GM12875 (cell line): ENCODE results near the gene IL37.

Experiments
- H3K4me3 ChIP-seq: one replicate; pipeline ENCODE4 v1.5.1; 2011; ENCODE audit warnings: low read depth, low read length, control low read depth
- TF ChIP-seq, protein P1 (sequence below): IDR thresholded peaks from 2 replicates; pipeline ENCODE4 v1.5.1; 2011; ENCODE audit warnings: low read depth, mild to moderate bottlenecking, control low read depth, inconsistent platforms, low read length, moderate library complexity, borderline replicate concordance; ENCODE audit not compliant: insufficient read depth

Gene IL37, protein sequence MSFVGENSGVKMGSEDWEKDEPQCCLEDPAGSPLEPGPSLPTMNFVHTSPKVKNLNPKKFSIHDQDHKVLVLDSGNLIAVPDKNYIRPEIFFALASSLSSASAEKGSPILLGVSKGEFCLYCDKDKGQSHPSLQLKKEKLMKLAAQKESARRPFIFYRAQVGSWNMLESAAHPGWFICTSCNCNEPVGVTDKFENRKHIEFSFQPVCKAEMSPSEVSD

DNA sequence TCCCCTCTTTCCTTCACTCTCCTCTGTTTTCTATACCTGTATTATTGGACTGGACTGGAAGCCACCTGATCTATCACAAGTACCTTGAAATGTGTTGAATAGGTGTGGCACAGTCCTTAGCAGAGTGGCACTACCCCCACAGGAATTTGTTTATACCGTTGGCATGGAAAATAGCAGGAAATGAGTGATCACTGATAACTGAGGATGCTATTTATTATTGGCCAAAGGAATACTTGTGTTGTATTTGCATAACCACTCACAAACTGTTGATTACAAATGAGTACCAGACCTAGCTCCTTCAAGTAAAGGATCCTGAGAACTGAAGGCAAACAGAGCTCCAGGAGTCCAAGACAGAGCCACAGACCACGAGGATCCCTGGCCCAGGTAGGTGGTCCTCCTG lies at the start of gene IL37:
TSS of gene IL37 (plus strand) at position 301 of the 400 bp plus-strand sequence. CDS start 1,848 bp downstream, outside the sequence.
- H3K4me3 ChIP-seq, result no peak within 1 kb of the TSS
- TF ChIP-seq, protein P1, sequence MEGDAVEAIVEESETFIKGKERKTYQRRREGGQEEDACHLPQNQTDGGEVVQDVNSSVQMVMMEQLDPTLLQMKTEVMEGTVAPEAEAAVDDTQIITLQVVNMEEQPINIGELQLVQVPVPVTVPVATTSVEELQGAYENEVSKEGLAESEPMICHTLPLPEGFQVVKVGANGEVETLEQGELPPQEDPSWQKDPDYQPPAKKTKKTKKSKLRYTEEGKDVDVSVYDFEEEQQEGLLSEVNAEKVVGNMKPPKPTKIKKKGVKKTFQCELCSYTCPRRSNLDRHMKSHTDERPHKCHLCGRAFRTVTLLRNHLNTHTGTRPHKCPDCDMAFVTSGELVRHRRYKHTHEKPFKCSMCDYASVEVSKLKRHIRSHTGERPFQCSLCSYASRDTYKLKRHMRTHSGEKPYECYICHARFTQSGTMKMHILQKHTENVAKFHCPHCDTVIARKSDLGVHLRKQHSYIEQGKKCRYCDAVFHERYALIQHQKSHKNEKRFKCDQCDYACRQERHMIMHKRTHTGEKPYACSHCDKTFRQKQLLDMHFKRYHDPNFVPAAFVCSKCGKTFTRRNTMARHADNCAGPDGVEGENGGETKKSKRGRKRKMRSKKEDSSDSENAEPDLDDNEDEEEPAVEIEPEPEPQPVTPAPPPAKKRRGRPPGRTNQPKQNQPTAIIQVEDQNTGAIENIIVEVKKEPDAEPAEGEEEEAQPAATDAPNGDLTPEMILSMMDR, result no peak

DNA sequence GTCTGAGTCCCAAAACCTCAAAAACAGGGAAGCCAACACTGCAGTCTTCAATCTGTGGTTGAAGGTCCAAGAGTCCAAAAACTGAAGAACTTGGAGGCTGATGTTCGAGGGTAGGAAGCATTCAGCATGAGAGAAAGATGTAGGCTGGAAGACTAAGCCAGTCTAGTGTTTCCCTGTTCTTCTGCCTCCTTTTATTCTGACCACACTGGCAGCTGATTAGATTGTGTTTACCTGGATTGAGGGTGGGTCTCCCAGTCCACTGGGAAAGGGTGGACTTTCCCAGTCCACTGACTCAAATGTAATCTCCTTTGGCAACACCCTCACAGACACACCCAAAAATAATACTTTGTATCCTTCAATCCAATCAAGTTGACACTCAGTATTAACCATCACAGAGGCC lies 46.9 kb upstream of the IL37 start:
- no peak overlapping the region for H3K4me3 ChIP-seq
- TF ChIP-seq, protein P1, result no peak

DNA sequence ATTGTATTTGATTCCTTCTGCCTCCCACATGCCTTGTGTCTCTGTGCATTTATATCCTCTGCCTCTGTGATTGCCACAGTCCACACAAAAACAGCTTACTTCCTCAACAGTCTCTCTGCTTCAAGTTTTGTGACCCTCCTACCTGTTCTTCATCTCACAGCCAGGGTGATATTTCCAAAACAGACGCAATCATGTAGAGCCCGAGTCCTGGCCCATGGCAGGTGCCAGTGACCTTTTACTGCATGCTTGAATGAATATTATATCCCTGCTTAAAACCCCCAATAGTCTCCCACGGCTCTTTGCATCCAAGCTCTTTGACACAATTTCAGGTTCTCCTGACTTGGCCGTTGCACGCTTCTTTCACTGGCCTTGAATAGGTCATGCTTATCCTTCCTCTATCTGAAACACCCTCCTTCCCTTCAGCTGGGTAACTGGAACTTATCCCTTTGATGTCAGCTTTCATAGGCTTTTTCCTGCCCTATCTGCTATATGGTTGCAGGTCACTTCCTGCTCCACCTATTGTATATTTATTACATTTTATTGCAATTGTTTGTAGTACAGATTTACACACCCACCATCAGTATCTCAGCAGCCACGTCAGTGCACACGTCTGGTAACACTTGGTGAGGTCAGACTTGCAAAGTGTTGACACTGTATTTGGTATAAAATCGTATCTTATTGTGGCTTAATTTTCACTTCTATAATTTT lies 44.7 kb upstream of the IL37 start:
- no peak overlapping the region for H3K4me3 ChIP-seq
- TF ChIP-seq, protein P1, result no peak

DNA sequence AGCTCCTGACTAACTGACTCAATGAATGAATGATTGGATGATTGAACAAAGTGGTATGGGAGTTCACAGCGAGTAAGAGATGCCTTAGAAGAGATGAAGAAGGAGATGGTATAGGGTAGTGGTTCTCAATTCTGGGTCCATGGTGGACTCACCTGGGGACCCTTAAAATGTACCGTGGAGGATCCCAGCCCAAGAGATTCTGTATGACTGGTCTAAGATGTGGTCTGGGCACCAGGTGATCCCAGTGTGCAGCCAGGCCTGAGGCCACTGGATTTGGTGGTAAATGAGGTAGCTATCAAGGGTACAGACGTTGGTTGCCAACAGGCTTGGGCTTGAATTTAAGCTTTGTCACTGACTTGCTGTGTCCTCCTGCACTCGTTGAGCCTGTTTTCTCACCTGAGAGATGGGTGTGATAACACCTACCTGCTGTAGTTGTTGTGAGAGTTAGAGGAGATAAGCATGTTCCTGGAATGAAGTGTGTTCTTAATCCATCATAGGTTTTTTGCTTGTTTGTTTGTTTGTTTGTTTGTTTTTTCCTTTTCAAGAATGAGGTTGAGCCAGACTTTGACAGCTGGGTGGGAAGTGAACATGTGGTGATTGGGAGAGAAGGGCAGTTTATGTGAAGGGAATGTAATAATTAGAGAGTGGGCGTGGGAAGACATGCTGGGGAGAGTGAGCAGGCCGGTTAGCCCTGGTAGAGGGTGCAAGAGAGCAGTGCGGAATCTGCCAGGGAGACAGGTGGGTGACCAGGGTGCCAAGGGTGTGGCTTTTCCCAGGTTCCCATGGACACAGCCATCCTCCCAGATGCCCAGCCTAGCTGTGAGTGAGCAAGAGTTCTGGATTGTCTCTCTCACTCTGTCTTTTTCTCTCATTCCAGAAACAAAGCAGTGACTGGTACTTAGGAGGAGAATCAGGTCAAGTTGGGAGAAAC lies 43.0 kb upstream of the IL37 start:
- TF ChIP-seq, protein P1, result no peak
- no peak overlapping the region for H3K4me3 ChIP-seq

DNA sequence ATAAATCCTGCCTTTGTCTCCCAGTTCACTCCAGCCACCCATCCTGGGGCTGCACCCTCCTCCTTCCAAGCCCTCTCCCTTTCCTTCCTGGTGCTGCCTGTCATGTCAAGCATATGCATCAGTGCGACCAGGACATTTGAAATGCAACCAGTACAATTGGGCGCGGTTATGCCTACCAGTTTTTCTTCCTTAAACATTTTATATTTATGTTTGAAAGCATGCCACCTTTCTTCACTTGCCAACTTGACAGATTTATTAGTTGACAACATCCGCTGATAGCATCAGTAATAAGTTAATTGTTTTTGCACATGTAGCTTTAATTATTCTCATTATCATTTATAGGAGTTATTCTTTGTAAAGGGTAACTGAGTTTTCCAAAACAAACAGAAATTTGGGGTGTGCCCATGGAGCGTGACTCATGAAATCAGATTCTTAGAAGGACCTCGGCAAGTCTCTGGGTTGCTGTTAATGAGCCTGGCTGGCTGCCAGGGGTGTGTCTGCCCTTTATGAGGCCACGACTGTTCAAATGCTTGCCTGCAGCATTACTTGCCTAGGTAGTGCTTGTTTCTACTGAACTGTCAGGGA lies 41.6 kb upstream of the IL37 start:
- no peak overlapping the region for H3K4me3 ChIP-seq
- TF ChIP-seq, protein P1, result no peak

DNA sequence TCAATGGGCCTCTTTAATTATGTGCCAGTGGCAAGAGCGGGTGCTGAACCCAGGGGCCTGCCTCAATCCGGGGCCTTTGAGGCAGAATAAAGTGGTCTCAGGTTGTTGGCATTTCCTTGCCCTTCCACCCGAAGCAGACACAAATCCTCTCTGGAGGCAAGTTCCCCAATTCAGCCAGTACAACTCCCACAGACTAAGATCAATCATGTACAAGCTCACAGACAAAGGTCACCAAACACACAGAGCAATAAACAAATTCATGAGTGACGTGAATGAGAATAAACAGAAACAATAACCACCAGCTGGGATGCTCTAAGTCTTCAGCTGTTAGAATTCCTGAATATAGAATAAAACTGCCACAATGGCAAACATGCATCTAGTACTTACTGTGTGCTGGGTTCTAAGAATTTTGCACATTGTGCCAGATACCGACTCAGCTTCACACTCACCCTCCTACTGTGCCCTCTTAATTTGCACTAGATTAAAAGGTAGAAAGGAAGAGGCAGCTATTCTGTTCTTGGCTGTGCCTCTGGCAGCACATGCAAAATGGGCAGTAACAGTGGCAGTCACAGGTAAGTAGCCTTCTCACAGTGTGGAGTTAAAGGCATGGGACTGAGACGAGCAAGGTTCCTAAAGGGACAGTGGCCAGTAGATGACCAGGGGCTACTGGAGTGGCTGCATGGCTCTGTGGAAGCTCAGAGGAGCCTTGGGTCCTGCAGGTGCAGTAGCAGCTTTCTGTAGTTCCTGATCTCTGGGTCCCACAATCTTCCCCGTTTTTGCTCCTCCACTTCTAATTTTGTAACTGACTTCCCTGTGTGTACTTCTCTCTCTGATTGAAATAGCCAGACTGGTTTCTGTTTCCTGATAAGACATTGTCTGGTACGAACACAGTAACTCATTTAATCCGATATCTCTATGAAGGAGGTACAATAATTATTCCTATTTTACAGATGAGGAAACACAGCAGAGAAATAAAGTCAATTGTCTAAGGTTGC lies 39.8 kb upstream of the IL37 start:
- H3K4me3 ChIP-seq, result no peak overlapping the region
- TF ChIP-seq, protein P1, result no peak
